COLO829 (cell line): ENCODE measurements around the gene CAPN15.
"Not testable (repeated sequence)": the region's sequence is repeated elsewhere in the genome, so short reads cannot be mapped to it uniquely, and the experiment has no call there.

ENCODE experiments used
- DNase-seq: peaks from one replicate; pipeline ENCODE4 v3.0.0; 2012; ENCODE audit warnings: low spot score

Gene CAPN15

GRCh38 chr16:527015-527903 lies at the start of gene CAPN15:
Gene CAPN15 (plus strand): TSS chr16:527712. CDS start chr16:546839, 19,127 bp downstream.
- DNase-seq = peak; percentile 60

GRCh38 chr16:478287-478686 lies 49.2 kb upstream of the CAPN15 start:
- not testable (repeated sequence) for DNase-seq

- no peak for DNase-seq
Observed at GRCh38 chr16:482468-483185, 44.9 kb upstream of the CAPN15 start.

- no peak for DNase-seq
Observed at GRCh38 chr16:483341-484075, 44.0 kb upstream of the CAPN15 start.

GRCh38 chr16:489606-490005 lies 37.9 kb upstream of the CAPN15 start:
- DNase-seq = no peak

GRCh38 chr16:490768-491167 lies 36.7 kb upstream of the CAPN15 start:
- no peak for DNase-seq

GRCh38 chr16:491220-491919 lies 36.1 kb upstream of the CAPN15 start:
- DNase-seq = no peak

- no peak for DNase-seq
Observed at GRCh38 chr16:492211-492875, 35.2 kb upstream of the CAPN15 start.

- not testable (repeated sequence) for DNase-seq
Observed at GRCh38 chr16:494676-495075, 32.8 kb upstream of the CAPN15 start.

- DNase-seq = peak; percentile 46
Observed at GRCh38 chr16:495127-495748, 32.3 kb upstream of the CAPN15 start.

- DNase-seq = no peak
Observed at GRCh38 chr16:496097-496886, 31.2 kb upstream of the CAPN15 start.

- DNase-seq = no peak
Observed at GRCh38 chr16:497258-497657, 30.3 kb upstream of the CAPN15 start.

- no peak for DNase-seq
Observed at GRCh38 chr16:499924-500323, 27.6 kb upstream of the CAPN15 start.

- no peak for DNase-seq
Observed at GRCh38 chr16:500709-501108, 26.8 kb upstream of the CAPN15 start.

- DNase-seq = no peak
Observed at GRCh38 chr16:502179-502943, 25.2 kb upstream of the CAPN15 start.

- no peak for DNase-seq
Observed at GRCh38 chr16:503150-504071, 24.1 kb upstream of the CAPN15 start.

GRCh38 chr16:505479-506245 lies 21.9 kb upstream of the CAPN15 start:
- no peak for DNase-seq

GRCh38 chr16:506246-506546 lies 21.3 kb upstream of the CAPN15 start:
- no peak for DNase-seq
